ENCODE data around the gene TOPBP1. TPM values are rescaled to one million over a fixed set of nuclear protein-coding genes. Genes with fewer than 3 reads are reported as not detected.

TOPBP1 gene
- total and polyA plus RNA-seq, 9 of the 15 experiments (the other 6 are each of a cell fraction or from before 2014, with no cell fraction given): 16.6 to 77.6 (median 58.2) TPM

GRCh38 chr3:133693821-133694220 is 32.1 kb upstream of the TOPBP1 start:
- ChIA-PET POLR2A (interaction anchor here (0.5 to 1.6 kb wide), 2 partner anchors 11 to 458 kb away, joined by 3 to 5 read pairs; no protein-coding TSS in a partner anchor), CTCF (ENCODE audit: low intra/inter-chr PET ratio) (no interaction called here)
- no peaks in the 10 kb centered on the region for H3K36me3 ChIP-seq (ENCODE audit: control insufficient read depth, insufficient read depth, low read length)
- DNase-seq (ENCODE audit: extremely low read depth in 1 of 4, low spot score in 3 of 4): no peak
- no peak for ATAC-seq
- FAIRE-seq: no peak
- H3K27ac ChIP-seq (ENCODE audit: extremely low read depth, low read depth, low read length): no peak overlapping the region
- WGBS (ENCODE audit: insufficient coverage, low coverage, missing lambda C conversion rate): 2% methylated on average over 6 of the region's 8 CpGs
- TF ChIP-seq ARID2 (IDR thresholded peaks at IDR 0.05): no peak
- TF ChIP-seq TCF3 (CRISPR knock-in tag; IDR thresholded peaks at IDR 0.05): no peak
- TF ChIP-seq CEBPG (CRISPR knock-in tag; IDR thresholded peaks at IDR 0.05): no peak
- TF ChIP-seq CEBPG (tag; conservative IDR thresholded peaks at IDR 0.05 in 1 of 2, IDR thresholded peaks at IDR 0.05 in 1 of 2): no peak
- TF ChIP-seq, protein P1, sequence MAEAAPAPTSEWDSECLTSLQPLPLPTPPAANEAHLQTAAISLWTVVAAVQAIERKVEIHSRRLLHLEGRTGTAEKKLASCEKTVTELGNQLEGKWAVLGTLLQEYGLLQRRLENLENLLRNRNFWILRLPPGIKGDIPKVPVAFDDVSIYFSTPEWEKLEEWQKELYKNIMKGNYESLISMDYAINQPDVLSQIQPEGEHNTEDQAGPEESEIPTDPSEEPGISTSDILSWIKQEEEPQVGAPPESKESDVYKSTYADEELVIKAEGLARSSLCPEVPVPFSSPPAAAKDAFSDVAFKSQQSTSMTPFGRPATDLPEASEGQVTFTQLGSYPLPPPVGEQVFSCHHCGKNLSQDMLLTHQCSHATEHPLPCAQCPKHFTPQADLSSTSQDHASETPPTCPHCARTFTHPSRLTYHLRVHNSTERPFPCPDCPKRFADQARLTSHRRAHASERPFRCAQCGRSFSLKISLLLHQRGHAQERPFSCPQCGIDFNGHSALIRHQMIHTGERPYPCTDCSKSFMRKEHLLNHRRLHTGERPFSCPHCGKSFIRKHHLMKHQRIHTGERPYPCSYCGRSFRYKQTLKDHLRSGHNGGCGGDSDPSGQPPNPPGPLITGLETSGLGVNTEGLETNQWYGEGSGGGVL (CRISPR knock-in tag; IDR thresholded peaks at IDR 0.05): no peak
- no peak for TF ChIP-seq ZNF23 (CRISPR knock-in tag; IDR thresholded peaks at IDR 0.05)
- no peak overlapping the region for H3K4me2 ChIP-seq (ENCODE audit: insufficient read depth, low read length)
- H3K79me2 ChIP-seq (ENCODE audit: control insufficient read depth, insufficient read depth, low read length): no peaks in the 10 kb centered on the region
- no peak overlapping the region for H3K9ac ChIP-seq (ENCODE audit: insufficient read depth in 1 of 2, low read depth in 2 of 2, low read length in 2 of 2)
- H2AFZ ChIP-seq (ENCODE audit: low read depth, low read length): no peak overlapping the region
- in situ Hi-C loops (cut with MboI): no loop called here
- H3K9me1 ChIP-seq (ENCODE audit: control insufficient read depth, insufficient read depth, low read length): no peaks in the 10 kb centered on the region
- BruUV-seq (replicated peaks): no TSS peak
- peaks cover 0 to 25% of the 10 kb centered on the region in 2 experiments; a peak in 2 of 5 replicates for H3K27me3 ChIP-seq (ENCODE audit: control insufficient read depth in 2 of 2, insufficient read depth in 2 of 2, low read length in 2 of 2)
- H3K9me3 ChIP-seq (replicated peaks; ENCODE audit: control insufficient read depth, insufficient read depth, low read depth, low read length): no peaks in the 10 kb centered on the region
- intact Hi-C loops (cut with micrococcal nuclease): no loop called here
- no peaks in the 10 kb centered on the region for H3K4me1 ChIP-seq (replicated peaks in 1 of 2; ENCODE audit: control insufficient read depth in 2 of 2, insufficient read depth in 2 of 2, low read length in 2 of 2)
- H4K20me1 ChIP-seq (replicated peaks; ENCODE audit: control insufficient read depth, insufficient read depth, low read length): no peaks in the 10 kb centered on the region
- H3K4me3 ChIP-seq: no peak overlapping the region
